HG03460 (cell line): ENCODE data around the gene EID3.

Source experiments
- ATAC-seq: cut with Tn5 transposase; IDR thresholded peaks from one replicate; pipeline ENCODE4 v1.9.1; 2021; ENCODE audit not compliant: unreplicated experiment

Gene EID3

DNA sequence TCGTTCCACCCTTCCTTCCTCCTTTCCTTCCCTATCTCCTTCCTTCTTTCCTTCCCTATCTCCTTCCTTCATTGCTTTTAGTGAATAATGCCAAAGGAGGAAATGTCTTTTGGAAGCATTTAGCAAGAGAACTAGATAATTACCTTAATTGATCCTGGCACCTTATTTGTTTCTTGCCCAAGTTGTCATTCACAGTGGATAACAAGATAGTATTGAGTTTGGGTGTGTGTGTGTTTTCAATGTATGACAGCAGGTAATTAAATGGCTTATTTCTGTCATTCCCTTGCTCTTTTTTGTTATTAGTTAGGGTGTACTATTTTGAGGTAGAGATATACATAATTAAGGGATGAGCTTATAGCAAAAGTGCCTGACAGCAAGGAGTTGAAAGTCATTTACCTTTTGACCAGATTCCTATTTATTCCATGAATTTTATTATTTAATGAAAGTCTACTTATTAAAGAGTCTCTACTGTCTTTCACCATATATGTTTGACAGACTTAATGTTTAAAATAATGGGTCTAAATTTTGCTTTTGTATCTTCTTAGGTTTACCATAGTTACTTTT lies 30.2 kb downstream of the EID3 start:
- no peak for ATAC-seq

DNA sequence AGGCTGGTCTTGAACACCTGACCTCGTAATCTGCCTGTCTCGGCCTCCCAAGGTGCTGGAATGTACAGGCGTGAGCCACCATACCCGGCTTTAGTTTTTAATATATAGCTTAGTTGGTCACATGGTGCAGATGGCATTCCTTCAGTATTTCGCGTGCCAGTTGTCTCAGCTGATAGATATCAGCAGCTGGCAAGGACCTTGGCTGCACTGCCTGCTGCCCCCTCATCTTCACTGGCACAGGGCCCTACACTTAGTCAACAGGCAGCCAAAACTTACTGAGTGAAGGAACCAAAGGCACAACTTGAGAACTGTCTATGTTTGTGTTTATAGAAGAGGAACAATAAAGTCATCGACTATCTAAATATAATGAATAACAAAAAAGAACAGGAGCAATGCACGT lies 31.0 kb downstream of the EID3 start:
- no peak for ATAC-seq

DNA sequence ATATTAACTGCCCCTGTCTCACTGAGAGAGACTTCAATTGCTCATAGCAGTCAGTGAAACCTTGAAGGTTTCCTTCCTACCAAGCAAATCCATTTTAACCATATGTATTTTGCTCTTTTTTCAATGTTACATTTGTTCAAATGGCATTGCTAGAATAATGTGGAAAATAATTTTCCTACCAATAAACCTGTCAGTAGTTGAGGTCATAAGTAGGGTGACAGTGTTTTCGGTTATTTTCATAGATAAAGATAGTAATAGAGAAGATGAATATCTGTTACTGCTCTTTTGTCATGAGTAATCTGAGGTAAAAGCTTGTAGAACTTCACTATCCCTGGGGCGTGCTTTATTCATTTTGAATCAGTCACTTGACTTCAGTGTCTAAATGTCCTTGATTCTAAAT lies 32.6 kb downstream of the EID3 start:
- ATAC-seq: no peak

DNA sequence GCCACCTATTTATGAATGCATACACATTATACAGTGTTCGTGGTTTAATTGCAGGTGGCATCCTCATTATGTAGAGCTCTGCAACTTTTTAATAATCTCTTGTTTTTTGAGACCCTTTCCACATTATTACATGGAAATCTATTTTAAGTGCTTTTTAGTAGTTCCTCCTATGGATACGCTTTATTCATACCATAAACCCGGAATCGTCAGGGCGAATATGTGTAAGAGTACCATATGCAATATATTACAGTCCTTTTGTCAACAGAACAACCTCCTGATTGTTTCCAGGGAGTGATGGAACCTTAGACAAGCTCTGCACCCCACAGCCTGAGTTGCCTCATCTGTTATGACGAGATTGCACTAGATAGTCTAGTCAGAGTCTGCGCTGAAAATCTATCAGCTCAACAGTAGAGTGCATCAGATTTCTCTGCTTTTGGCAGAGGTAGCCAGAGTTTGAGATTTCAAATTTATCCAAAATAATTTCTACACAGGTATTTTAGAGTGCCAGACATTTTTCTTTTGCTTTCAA lies 33.6 kb downstream of the EID3 start:
- no peak for ATAC-seq

DNA sequence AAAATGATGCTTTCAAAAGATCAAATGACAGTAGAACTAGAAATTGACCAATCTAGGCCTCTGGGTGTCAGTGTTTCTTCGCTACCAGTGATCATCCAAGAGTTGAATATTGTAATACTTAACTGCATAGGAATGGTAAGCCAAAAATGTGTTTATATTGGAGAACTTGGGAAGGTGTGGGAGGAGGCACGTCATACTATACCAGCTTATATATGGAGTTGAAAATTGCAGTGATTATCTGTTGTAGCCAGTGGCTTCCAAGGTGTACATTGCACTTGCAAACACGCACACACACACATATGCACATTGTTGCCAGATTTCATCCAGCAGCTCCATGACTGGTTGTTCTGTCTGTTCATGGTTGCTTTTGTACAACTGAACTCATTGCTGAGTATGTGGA lies 36.1 kb downstream of the EID3 start:
- ATAC-seq: no peak

DNA sequence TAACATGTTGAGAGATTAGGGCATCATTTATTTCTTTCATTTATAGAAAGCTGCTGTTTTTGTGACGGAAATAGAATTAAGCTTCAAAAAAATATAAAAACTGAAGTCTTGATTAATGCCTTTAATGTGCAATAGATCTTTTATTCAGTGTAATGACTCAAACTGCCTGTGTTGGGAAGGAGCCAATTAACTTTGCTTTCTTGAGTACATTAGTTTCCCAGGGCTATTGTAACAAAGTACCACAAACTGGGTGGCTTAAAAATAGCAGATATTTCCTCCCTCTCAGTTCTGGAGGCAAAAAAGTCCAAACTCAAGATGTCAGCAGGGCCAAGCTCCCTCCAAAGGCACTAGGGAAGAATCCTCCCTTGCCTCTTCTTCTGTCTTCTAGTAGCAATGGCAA lies 36.6 kb downstream of the EID3 start:
- ATAC-seq: no peak

DNA sequence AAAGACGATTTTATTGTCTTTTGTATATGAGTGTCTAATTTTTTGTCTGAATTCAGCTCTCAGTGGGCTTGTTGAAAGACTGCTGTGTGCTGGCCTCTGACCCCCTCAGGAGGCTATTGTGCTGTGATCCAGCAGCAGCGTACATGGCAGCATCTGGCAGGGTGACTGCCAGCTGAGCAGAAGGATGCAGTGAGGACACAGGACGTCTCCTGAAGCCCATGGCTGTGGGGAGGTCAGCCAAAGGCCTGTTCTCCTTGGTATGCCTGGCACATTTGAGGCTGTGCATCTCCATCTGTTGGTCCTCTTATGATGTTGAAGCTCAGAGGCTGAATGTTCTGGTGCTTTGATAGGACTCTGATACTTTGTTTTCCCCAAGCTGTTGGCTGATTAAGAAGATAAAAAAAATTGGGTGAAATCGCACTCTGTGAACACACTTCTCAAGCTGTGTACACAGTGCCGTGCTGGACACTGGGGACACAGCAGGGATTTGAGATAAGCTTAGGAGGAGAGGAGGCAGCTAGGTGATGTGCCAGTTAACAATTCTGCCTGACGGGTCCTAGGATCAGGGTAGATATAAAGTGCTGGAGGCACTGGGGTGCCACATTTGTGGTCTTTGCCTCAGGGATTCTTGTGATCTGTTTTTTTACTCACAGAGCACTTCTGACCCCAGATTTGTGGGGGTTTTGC lies 37.5 kb downstream of the EID3 start:
- no peak for ATAC-seq

DNA sequence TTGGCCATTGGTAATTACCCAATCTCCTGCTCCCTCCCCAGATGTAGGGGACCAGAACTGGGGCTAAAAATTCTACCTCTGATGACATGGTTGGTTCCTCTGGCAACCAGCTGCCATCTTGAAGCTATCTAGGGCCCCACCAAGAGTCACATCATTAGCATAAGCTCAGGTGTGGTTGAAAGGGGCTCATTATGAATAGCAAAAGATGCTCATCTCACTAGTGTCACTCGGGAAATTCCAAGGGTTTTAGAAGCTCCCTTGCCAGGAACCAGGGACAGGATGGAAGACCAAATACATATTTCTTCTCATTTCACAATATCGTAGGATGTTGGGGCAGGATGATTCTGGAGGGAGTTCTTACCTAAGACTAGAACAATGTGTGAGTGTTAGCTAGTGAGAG lies 38.6 kb downstream of the EID3 start:
- no peak for ATAC-seq

- ATAC-seq: no peak
These were observed 39.2 kb downstream of the EID3 start for GRCh38 chr12:104342635-104343249.

DNA sequence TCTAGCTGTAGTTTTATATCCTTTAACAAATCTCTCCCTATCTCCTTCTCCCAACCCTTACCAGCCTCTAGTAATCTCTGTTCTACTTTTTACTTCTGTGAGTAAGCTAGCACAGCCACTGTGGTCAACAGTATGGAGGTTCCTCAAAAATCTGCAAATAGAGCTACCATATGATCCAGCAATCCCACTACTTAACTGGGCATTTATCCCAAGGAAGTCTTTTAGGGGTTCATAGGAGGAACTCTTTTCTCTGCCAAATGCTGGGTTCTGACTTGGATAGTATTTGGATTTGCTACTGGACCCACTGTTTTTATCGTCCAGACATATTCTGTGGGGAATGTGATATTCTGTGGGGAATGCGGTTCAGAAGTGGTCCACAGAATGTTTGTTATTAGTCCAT lies 41.1 kb downstream of the EID3 start:
- ATAC-seq: no peak

- no peak for ATAC-seq
These were observed 41.9 kb downstream of the EID3 start for GRCh38 chr12:104345234-104346066.

- ATAC-seq: no peak
These were observed 44.0 kb downstream of the EID3 start for GRCh38 chr12:104347374-104348075.

DNA sequence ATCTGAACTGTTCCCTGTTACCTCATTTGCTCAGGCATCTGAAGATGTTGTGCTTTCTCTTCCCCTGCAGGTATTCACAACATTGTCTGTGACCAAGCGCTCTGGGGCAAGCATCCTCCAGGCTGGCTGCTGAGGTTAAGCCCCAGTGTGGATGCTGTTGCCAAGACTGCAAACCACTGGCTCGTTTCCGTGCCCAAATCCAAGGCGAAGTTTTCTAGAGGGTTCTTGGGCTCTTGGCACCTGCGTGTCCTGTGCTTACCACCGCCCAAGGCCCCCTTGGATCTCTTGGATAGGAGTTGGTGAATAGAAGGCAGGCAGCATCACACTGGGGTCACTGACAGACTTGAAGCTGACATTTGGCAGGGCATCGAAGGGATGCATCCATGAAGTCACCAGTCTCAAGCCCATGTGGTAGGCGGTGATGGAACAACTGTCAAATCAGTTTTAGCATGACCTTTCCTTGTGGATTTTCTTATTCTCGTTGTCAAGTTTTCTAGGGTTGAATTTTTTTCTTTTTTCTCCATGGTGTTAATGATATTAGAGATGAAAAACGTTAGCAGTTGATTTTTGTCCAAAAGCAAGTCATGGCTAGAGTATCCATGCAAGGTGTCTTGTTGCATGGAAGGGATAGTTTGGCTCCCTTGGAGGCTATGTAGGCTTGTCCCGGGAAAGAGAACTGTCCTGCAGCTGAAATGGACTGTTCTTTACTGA lies 44.9 kb downstream of the EID3 start:
- no peak for ATAC-seq

GRCh38 chr12:104348994-104349494 lies 45.5 kb downstream of the EID3 start:
- no peak for ATAC-seq

DNA sequence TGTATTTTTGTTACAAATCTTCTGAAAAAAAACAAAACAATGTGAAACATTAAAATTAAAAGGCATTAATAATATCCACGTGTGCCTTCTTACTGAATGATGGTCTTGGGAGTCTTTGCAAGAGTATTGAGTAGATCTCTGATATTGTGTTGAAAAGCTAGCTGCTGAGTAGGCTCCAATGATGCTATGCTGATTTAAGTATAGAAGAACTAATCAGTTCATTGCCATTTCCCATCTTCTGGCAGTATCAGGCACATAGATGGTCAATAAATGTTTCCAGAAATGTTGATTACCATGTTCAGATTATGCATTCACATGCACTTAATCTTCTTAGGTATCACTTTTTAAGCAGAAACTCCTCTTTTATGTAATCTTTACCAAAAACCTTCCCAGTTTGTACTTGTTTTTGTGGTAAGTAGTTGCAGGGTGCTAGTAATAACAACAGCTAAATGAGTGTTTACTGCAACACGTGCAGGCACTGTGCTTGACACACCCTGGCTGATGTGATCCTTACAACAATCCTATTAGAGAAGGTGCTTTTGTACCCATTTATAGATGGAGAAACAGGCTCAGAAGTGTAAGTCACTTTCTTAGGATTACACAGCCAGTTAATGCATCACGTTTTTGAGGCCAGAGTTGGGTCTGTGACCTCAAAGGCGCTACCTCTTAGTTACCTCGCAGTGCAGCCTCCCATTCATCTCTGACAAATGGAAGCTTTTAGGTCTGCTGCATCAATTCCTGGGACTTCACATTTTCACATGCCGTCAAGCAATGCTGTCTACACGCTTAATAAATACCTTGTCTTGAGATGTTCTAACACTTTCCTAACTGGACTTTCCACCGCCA lies 46.9 kb downstream of the EID3 start:
- no peak for ATAC-seq

GRCh38 chr12:104351057-104351983 lies 47.8 kb downstream of the EID3 start:
- no peak for ATAC-seq

- ATAC-seq: no peak
These were observed 48.7 kb downstream of the EID3 start for GRCh38 chr12:104352106-104352713.
